SK-N-MC (cell line): Measurements from ENCODE around the gene SH3PXD2A.

ENCODE experiments used
- EZH2 ChIP-seq: fragments of 200-600 bp; sonication (generic); IDR thresholded peaks from one replicate; pipeline ENCODE4 v1.6.1; 2017; ENCODE audit warnings: antibody characterized with exemption
- FOXP2 ChIP-seq: optimal IDR thresholded peaks from 2 replicates; pipeline ENCODE3; 2011; ENCODE audit warnings: mild to moderate bottlenecking, moderate library complexity; ENCODE audit not compliant: insufficient read depth; ENCODE audit errors: extremely low read length, control extremely low read depth
- POLR2AphosphoS5 ChIP-seq: IDR thresholded peaks from 2 replicates; pipeline ENCODE4 v1.6.1; 2012; ENCODE audit warnings: mild to moderate bottlenecking, low read depth, low read length, borderline replicate concordance

GRCh38 chr10:103657061-103657591 is 198.2 kb downstream of the SH3PXD2A start:
- no peak for TF ChIP-seq POLR2AphosphoS5
- TF ChIP-seq EZH2, result no peak
- no peak for TF ChIP-seq FOXP2
